ENCODE results near the gene SEZ6L.

DNA sequence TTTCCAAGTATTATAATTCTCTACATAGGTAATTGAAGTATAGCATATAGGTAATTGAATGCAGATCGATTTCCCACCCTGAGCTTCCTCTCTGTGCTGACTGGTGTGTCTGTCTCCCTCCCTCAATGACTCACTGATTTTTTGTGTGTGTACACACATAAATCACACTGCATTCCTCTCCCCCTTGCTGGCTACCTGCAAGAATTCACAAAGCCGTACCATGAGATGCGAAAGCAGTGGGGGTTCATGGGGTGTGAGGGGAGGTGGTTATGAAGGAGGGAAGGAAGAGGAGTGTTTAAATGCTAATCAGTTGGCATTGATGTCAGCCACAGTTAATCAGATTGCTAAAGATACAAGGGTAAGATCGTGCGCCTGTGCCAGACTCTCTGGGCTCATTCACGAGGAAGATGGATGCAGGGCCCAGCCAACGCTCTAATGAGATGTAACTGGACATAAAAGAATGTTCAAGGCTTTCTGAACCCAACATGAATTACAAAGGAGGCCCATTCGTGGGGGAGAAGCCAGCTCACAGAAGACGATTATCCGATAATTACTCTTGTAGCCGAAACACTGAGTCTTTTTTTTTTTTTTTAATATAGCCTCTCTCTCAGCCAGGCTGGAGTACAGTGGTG, 107.4 kb downstream of the SEZ6L start:
- TF ChIP-seq, protein P1, sequence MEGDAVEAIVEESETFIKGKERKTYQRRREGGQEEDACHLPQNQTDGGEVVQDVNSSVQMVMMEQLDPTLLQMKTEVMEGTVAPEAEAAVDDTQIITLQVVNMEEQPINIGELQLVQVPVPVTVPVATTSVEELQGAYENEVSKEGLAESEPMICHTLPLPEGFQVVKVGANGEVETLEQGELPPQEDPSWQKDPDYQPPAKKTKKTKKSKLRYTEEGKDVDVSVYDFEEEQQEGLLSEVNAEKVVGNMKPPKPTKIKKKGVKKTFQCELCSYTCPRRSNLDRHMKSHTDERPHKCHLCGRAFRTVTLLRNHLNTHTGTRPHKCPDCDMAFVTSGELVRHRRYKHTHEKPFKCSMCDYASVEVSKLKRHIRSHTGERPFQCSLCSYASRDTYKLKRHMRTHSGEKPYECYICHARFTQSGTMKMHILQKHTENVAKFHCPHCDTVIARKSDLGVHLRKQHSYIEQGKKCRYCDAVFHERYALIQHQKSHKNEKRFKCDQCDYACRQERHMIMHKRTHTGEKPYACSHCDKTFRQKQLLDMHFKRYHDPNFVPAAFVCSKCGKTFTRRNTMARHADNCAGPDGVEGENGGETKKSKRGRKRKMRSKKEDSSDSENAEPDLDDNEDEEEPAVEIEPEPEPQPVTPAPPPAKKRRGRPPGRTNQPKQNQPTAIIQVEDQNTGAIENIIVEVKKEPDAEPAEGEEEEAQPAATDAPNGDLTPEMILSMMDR (IDR thresholded peaks at IDR 0.05; ENCODE audit: insufficient read depth, low read depth, low read length): no peak
- TF ChIP-seq EZH2 (IDR thresholded peaks at IDR 0.05; ENCODE audit: insufficient read depth, low read length): no peak
